ENCODE results near the gene PCDHA1. TPM values are rescaled to one million over a fixed set of nuclear protein-coding genes. Genes with fewer than 3 reads are reported as not detected.

PCDHA1 gene
- total RNA-seq, 3 donors from 2014 or later (not counting 1 experiment from before 2014, with no cell fraction given) = not detected

DNA sequence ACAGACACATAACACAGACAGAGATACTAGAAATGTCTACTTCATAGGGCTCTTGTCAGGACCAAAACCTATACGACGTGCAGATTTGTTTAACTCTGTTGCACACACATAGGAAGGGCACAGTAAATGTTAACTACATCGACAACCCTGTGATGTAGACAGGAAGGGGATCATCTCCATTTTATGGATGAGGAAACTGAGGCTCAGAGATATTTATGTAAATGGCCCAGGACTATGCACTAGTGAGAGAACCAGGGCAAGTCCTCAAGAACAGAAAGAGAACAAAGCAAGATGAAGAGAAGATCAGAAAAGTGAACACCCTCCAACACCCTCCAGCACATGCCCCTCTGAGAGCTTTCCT is 216.6 kb downstream of the PCDHA1 start:
- Mint-ChIP-seq H3K4me1 (no peaks in the 10 kb centered on the region), H3K27ac (no peak overlapping the region), H3K4me3 (no peak overlapping the region), H3K9me3 (peaks cover 12 to 13% of the 10 kb centered on the region in 2 donors), H3K36me3 (peaks cover 7% of the 10 kb centered on the region), H3K27me3 (ENCODE audit: low read depth in 2 of 2) (peaks cover 11 to 17% of the 10 kb centered on the region in 2 donors)
- no peak overlapping the region for H3K27ac ChIP-seq (ENCODE audit: low read length)
- TF ChIP-seq, protein P1, sequence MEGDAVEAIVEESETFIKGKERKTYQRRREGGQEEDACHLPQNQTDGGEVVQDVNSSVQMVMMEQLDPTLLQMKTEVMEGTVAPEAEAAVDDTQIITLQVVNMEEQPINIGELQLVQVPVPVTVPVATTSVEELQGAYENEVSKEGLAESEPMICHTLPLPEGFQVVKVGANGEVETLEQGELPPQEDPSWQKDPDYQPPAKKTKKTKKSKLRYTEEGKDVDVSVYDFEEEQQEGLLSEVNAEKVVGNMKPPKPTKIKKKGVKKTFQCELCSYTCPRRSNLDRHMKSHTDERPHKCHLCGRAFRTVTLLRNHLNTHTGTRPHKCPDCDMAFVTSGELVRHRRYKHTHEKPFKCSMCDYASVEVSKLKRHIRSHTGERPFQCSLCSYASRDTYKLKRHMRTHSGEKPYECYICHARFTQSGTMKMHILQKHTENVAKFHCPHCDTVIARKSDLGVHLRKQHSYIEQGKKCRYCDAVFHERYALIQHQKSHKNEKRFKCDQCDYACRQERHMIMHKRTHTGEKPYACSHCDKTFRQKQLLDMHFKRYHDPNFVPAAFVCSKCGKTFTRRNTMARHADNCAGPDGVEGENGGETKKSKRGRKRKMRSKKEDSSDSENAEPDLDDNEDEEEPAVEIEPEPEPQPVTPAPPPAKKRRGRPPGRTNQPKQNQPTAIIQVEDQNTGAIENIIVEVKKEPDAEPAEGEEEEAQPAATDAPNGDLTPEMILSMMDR (IDR thresholded peaks at IDR 0.05) = no peak
- intact Hi-C loops (cut with micrococcal nuclease) = no loop called here
- ATAC-seq = no peak
- no peak overlapping the region for H3K4me3 ChIP-seq (ENCODE audit: low read length)
- WGBS (ENCODE audit: insufficient coverage) = 47% methylated on average over 3 of the region's 3 CpGs
- no peaks in the 10 kb centered on the region for H3K4me1 ChIP-seq (ENCODE audit: control insufficient read depth, insufficient read depth, low read length)
- H3K27me3 ChIP-seq (ENCODE audit: control insufficient read depth, insufficient read depth, low read length) = no peaks in the 10 kb centered on the region
- no peaks in the 10 kb centered on the region for H3K9me3 ChIP-seq (ENCODE audit: control insufficient read depth, insufficient read depth, low read length)
- no peak for DNase-seq
- no peaks in the 10 kb centered on the region for H3K36me3 ChIP-seq (ENCODE audit: control insufficient read depth, insufficient read depth, low read length)

DNA sequence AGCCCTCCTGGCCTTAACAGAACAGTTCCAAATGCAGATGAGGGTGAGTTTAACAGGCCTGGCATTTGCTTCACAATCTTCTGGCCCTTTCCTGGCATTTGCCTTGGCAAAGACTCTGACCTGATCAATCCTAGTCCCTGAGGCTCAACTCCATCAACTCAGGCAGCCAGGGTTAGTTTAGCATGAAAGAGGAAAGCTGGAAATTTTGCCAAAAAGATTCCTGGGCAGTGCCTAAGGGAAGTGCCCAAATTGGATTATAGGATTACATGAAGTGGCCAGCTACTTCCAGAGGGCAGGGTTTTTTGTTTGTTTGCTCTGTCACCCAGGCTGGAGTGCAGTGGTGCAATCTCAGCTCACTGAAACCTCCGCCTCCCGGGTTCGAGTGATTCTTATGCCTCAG is 217.1 kb downstream of the PCDHA1 start:
- Histone ChIP-seq H3K36me3 (ENCODE audit: control insufficient read depth, insufficient read depth, low read length) (no peaks in the 10 kb centered on the region), H3K27me3 (ENCODE audit: control insufficient read depth, insufficient read depth, low read length) (no peaks in the 10 kb centered on the region), H3K9me3 (ENCODE audit: control insufficient read depth, insufficient read depth, low read length) (no peaks in the 10 kb centered on the region), H3K4me1 (ENCODE audit: control insufficient read depth, insufficient read depth, low read length) (no peaks in the 10 kb centered on the region), H3K27ac (ENCODE audit: low read length) (no peak overlapping the region), H3K4me3 (ENCODE audit: low read length) (no peak overlapping the region)
- H3K4me3 Mint-ChIP-seq = no peak overlapping the region
- ATAC-seq = no peak
- peaks cover 7% of the 10 kb centered on the region for H3K36me3 Mint-ChIP-seq
- H3K27me3 Mint-ChIP-seq (ENCODE audit: low read depth in 2 of 2) = peaks cover 11 to 17% of the 10 kb centered on the region in 2 donors
- TF ChIP-seq, protein P1 (IDR thresholded peaks at IDR 0.05) = no peak
- H3K27ac Mint-ChIP-seq = no peak overlapping the region
- no peaks in the 10 kb centered on the region for H3K4me1 Mint-ChIP-seq
- intact Hi-C loops (cut with micrococcal nuclease) = no loop called here
- 87% methylated on average over 3 of the region's 3 CpGs for WGBS (ENCODE audit: insufficient coverage)
- peaks cover 12 to 13% of the 10 kb centered on the region in 2 donors for H3K9me3 Mint-ChIP-seq
- no peak for DNase-seq

DNA sequence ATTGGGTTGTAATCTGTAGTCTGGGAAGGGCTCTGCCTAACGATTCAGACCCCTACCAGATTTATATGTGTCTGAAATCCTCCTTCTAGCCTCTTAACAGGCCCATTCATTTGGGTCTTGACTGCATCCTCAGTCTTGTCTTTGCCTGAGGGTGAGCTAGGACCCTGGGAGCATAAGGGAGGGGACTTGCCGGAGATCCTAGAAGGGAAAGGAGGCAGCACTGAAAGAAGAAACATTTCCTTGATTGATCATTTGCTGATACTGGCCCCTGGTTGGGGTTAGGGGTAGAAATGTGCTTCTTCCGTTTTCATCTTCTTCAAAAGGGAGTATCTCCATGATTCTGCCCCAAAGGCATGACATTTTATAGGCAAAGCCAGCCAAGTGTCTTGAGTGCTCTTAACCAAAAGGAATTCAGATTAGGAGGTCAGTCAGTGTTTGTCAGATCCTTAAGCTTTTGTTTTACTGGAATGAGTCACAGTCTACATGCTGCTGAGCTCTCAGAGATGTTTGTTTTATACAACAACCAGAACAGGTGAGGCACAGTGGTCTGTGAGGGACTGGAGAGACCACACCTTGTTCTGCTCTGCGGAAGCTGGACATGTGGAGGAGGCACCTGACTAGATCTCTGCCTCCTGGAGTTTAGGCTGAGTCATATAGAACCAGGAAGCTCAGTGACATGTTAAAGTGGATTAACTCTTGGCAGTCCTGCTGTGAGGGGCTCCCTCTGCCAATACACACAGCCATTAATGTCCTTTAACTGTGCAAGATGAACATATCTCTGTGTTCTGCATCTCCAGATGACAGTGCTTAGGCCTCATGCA is 218.1 kb downstream of the PCDHA1 start:
- DNase-seq (no peak), ATAC-seq (no peak)
- H3K27ac ChIP-seq (ENCODE audit: low read length) = no peak overlapping the region
- Mint-ChIP-seq H3K4me1 (no peaks in the 10 kb centered on the region), H3K36me3 (peaks cover 7% of the 10 kb centered on the region), H3K9me3 (peaks cover 12 to 13% of the 10 kb centered on the region in 2 donors), H3K27me3 (ENCODE audit: low read depth in 2 of 2) (peaks cover 11 to 17% of the 10 kb centered on the region in 2 donors), H3K27ac (no peak overlapping the region), H3K4me3 (no peak overlapping the region)
- no peaks in the 10 kb centered on the region for H3K36me3 ChIP-seq (ENCODE audit: control insufficient read depth, insufficient read depth, low read length)
- H3K4me1 ChIP-seq (ENCODE audit: control insufficient read depth, insufficient read depth, low read length) = no peaks in the 10 kb centered on the region
- H3K27me3 ChIP-seq (ENCODE audit: control insufficient read depth, insufficient read depth, low read length) = no peaks in the 10 kb centered on the region
- H3K9me3 ChIP-seq (ENCODE audit: control insufficient read depth, insufficient read depth, low read length) = no peaks in the 10 kb centered on the region
- TF ChIP-seq, protein P1 (IDR thresholded peaks at IDR 0.05) = no peak
- WGBS (ENCODE audit: insufficient coverage) = 27% methylated on average over 3 of the region's 4 CpGs
- intact Hi-C loops (cut with micrococcal nuclease) = no loop called here
- H3K4me3 ChIP-seq (ENCODE audit: low read length) = no peak overlapping the region

DNA sequence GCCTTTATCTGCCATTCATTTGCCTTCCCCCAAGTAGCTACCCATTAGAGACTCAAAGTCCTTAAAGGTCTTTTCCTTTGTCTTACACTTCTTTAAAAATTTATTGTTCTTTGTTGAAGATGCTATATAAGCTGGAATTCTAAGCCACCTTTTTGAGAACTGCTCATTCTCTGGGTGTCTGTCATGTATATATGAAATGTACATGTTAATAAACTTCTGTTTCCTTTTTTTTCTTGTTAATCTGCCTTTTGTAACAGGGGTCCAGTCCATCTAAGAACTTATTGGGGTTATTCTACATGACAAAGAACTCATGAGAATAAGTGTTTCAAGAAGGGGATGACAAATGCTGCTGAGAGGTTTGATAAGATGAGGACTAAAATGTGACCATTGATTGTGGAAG is 221.9 kb downstream of the PCDHA1 start:
- Histone ChIP-seq H3K4me3 (ENCODE audit: low read length) (no peak overlapping the region), H3K27me3 (ENCODE audit: control insufficient read depth, insufficient read depth, low read length) (no peaks in the 10 kb centered on the region), H3K4me1 (ENCODE audit: control insufficient read depth, insufficient read depth, low read length) (no peaks in the 10 kb centered on the region), H3K27ac (ENCODE audit: low read length) (no peak overlapping the region), H3K36me3 (ENCODE audit: control insufficient read depth, insufficient read depth, low read length) (no peaks in the 10 kb centered on the region), H3K9me3 (ENCODE audit: control insufficient read depth, insufficient read depth, low read length) (no peaks in the 10 kb centered on the region)
- H3K27ac Mint-ChIP-seq = no peak overlapping the region
- DNase-seq (no peak), ATAC-seq (no peak)
- TF ChIP-seq, protein P1 (IDR thresholded peaks at IDR 0.05) = no peak
- peaks cover 9 to 11% of the 10 kb centered on the region in 2 donors for H3K9me3 Mint-ChIP-seq
- H3K27me3 Mint-ChIP-seq (ENCODE audit: low read depth in 2 of 2) = peaks cover 0 to under 1% of the 10 kb centered on the region in 2 donors
- H3K4me1 Mint-ChIP-seq = no peaks in the 10 kb centered on the region
- H3K36me3 Mint-ChIP-seq = peaks cover 2% of the 10 kb centered on the region
- no peak overlapping the region for H3K4me3 Mint-ChIP-seq
- intact Hi-C loops (cut with micrococcal nuclease) = no loop called here
